Measurements from ENCODE around the gene HUNK.

GRCh38 chr21:31880816-31881215, 8.0 kb downstream of the HUNK start:
- TF ChIP-seq CTCF (conservative IDR thresholded peaks at IDR 0.05; ENCODE audit: low read depth, low read length) (no peak), EZH2 (IDR thresholded peaks at IDR 0.05; ENCODE audit: borderline replicate concordance, low read depth, low read length, poor library complexity, severe bottlenecking) (no peak)
